HG02943 (cell line): Measurements from ENCODE around the gene TAC4.
"Not testable (repeated sequence)": the region's sequence is repeated elsewhere in the genome, so short reads cannot be mapped to it uniquely, and the experiment has no call there.

Source experiments
- ATAC-seq: cut with Tn5 transposase; IDR thresholded peaks from one replicate; pipeline ENCODE4 v1.9.1; 2021; ENCODE audit warnings: mild to moderate bottlenecking, low read depth, moderate library complexity; ENCODE audit not compliant: unreplicated experiment

Gene TAC4

GRCh38 chr17:49846938-49847712 is 744 bp downstream of the TAC4 start:
- ATAC-seq, result no peak

GRCh38 chr17:49845321-49845720 is 2.5 kb downstream of the TAC4 start:
- ATAC-seq, result no peak

- no peak for ATAC-seq
Measured at GRCh38 chr17:49843774-49844350, 4.0 kb downstream of the TAC4 start.

- no peak for ATAC-seq
Measured at GRCh38 chr17:49842846-49843245, 5.0 kb downstream of the TAC4 start.

DNA sequence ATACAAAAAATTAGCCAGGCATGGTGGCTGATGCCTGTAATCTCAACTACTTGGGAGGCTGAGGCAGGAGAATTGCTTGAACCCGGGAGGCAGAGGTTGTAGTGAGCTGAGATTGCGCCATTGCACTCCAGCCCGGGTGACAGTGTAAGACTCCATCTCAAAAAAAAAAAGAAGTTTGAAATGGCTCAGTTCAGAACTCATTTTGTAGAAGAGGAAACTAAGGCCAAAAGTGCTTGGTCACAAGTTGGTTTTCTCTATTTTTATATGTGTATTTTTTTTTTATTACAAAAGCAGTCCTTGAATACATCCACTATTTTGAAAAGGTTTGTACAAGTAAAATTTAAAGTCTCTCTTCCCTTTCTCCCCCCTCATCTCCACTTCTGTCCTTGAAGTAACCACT is 5.5 kb downstream of the TAC4 start:
- no peak for ATAC-seq

- no peak for ATAC-seq
Measured at GRCh38 chr17:49841548-49841947, 6.3 kb downstream of the TAC4 start.

DNA sequence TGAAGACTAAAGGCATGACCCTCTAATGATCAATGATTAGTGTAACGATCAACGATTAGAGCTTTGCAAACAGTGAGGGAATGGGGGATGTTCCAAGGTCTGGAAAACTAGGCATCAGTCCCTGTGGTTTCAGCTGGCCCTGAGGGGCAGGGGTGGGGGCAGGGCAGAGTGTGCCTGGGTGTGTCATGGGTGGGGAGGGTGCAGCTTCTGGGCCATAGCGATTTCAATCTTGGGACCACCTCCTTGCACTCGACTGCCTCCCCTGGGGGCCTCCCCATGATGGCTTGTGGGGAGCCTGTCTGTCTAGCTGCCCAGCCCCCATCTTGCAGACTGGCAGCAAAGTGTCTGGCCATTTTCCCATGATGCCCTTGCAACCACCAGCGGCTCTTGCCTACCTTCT is 8.4 kb downstream of the TAC4 start:
- ATAC-seq, result no peak

GRCh38 chr17:49836111-49837030 is 11.5 kb downstream of the TAC4 start:
- no peak for ATAC-seq

- ATAC-seq, result no peak
Measured at GRCh38 chr17:49835472-49835871, 12.4 kb downstream of the TAC4 start.

DNA sequence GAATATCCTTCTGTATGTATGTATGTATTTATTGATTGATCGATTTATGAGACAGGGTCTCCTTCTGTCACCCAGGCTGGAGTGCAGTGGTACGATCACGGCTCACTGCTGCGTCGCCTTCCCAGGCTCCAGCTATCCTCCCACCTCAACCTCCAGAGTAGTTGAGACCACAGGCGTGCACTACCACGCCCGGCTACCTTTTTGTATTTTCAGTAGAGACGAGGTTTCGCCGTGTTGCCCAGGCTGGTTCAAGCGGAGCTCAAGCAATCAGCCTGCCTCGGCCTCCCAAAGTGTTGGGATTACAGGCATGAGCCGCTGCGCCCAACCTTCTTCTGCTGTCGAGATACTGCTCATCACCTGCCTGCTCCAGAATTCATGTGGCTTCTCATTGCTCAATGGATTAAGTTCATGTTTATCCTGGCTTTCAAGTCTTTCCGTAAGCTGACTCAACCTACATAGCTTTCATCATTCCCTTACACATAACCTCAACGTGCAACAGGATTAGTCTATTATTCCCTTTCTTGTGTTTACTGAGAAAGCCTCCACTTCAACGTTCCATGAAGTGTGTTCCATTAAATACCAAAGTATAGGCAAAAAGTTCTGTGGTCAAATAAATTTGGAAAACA is 13.6 kb downstream of the TAC4 start:
- no peak for ATAC-seq

DNA sequence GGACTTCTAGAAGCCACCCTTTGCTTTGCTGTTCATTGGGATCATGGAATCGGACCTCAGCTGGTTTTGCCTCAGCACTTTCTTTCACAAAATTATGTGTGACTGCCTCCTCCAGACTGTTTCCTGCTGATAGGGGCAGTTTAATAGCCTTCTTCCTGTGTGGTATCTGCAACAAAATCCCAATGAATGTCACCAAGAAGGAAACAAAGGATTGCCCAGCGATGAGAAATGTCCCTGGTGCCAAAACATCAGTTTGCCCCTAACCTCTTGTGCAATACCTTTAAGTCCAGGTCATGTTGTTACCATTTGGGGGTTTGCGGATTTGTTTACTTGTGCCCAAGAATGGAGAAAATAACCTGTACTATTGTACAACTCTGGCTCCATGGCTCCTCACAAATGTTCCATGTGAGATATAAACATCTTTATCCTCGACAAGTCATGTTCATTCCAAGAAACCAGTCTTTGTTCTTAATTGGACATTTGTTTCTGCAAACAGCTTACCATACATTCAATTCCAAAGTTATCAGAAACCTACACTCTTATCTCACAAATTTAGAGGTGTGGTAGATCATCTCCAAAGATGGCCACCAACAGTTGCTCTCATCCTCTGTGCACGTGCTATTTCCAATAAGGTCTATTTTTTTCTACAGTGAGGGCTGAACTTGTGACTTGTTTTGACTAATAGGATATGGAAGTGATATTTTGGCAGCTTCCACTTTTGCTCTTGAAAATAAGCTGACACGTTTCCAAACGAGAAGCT is 14.8 kb downstream of the TAC4 start:
- ATAC-seq, result no peak

DNA sequence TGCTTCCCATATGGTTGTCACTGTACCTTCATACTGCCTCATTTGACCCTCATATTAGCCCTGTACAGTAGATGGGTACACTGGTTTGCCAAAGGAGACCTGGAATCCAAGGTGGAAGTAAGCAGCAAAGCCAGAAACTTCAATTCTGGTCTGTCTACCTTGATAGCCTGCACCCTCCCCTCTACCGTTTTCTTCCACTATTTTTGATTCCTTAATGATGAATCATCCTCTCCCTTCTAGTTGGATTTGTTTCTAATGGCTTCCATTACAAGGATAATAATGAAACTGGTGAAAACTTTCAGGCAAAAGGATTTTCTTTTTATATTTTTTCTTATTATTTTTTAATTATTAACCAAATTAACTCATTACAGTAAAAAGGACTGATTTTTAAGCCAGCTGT is 17.3 kb downstream of the TAC4 start:
- no peak for ATAC-seq

- no peak for ATAC-seq
Measured at GRCh38 chr17:49829026-49829425, 18.8 kb downstream of the TAC4 start.

DNA sequence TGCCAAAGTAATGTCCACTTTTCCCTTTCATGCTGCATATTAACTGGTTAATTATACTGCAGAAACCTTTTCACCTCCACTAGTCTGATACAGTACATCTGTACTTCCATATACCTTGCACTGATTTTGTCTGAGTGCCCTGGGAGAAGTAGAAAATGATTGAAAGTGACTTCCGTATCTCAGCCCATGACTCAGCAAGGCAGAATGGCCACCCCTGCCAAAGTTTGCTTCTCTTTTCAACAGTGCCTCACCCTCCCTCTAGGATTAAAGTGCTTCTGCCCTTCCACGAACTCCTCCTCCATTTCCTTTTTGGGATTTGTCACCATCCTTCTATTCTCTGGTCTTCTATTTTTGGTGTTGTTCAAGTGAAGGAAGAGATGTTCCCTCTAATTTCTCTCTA is 19.5 kb downstream of the TAC4 start:
- ATAC-seq, result not testable (repeated sequence)

DNA sequence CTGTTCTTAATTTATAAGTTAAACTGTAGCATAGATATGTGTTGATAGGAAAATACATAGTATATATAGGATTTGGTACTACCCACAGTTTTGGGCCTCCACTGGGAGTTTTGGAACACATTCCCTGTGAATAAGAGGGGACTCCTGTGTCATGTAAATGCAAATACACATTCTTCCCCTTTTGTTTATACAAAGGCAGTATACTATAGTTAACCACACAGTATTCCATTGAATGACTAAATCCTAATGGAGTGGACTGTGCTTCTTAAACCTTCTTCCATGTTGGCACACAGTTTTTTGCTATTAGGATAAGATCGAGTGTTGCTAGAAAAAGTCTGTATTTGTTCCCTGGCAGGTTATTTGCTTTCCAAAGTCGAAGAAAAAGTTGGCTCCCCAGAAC is 22.2 kb downstream of the TAC4 start:
- no peak for ATAC-seq

DNA sequence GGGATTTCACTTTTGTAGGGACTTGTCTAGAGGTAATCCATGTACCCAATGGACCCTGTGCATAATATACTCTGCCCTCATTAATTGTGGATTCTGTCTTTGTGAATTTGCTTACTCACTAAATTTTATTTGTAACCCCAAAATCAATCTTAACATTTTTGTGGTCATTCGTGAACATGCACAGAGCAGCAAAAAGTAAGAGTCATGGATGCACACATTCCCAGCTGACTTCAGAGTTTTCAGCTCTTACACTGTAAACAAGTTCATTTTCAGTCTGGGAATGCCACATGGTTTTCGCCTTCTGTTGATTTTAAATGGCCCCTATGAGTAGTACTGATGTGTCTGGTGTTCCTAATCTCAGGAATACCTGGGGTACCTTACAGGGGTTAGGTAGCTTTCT is 24.3 kb downstream of the TAC4 start:
- ATAC-seq, result no peak

GRCh38 chr17:49822829-49823228 is 25.0 kb downstream of the TAC4 start:
- no peak for ATAC-seq

- no peak for ATAC-seq
Measured at GRCh38 chr17:49821916-49822315, 26.0 kb downstream of the TAC4 start.

- ATAC-seq, result no peak
Measured at GRCh38 chr17:49821466-49821865, 26.4 kb downstream of the TAC4 start.

GRCh38 chr17:49820773-49821172 is 27.1 kb downstream of the TAC4 start:
- no peak for ATAC-seq
